HT-29 (cell line): Measurements from ENCODE around the gene LYPD1. TPM values are rescaled to one million over a fixed set of nuclear protein-coding genes. Genes with fewer than 3 reads are reported as not detected.
A peak's percentile ranks its signal among the peaks of the same experiment; 100 is the strongest.
"Not testable (repeated sequence)": the region's sequence is repeated elsewhere in the genome, so short reads cannot be mapped to it uniquely, and the experiment has no call there.

Experiments
- DNase-seq: peaks from one replicate; pipeline ENCODE4 v3.0.0-alpha.2; 2015; ENCODE audit warnings: low spot score
- total RNA-seq: library from RNA; depleted of rRNA; stranded (reverse); fragments of >200 nt; shearing (Covaris generic); gene quantifications from 2 replicates; pipeline ENCODE4 v1.2.3, GENCODE V29; 2014; rRNA removed

LYPD1 gene
- not detected in 2 replicates for total RNA-seq

GRCh38 chr2:132669908-132670495 is at the start of gene LYPD1:
Gene LYPD1, minus strand, starts transcription at chr2:132670205. Its CDS starts 273 bp downstream, at chr2:132669932.
- no peak for DNase-seq

DNA sequence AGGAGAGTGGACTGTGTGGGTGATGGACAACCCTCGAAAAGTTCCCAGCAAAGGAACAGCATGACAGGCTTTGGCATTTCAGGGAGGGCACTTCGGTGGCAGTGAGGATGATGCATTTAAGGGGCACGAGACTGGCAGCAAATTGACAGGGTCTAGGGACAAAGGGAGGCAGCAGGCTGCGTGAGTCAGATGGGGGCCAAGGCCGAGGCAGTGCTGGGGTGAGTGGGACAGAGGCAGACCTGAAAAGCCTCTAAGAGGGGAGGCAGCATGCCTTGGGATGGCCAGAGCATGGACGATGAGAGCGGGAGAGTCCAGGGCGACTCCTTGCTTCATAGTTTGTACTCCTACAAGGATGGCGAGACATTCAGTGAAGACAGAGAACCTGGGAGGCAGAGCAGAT is 49.5 kb upstream of the LYPD1 start:
- no peak for DNase-seq

- no peak for DNase-seq
These were observed 46.9 kb upstream of the LYPD1 start for GRCh38 chr2:132716954-132717353.

- no peak for DNase-seq
These were observed 45.7 kb upstream of the LYPD1 start for GRCh38 chr2:132715386-132716351.

DNA sequence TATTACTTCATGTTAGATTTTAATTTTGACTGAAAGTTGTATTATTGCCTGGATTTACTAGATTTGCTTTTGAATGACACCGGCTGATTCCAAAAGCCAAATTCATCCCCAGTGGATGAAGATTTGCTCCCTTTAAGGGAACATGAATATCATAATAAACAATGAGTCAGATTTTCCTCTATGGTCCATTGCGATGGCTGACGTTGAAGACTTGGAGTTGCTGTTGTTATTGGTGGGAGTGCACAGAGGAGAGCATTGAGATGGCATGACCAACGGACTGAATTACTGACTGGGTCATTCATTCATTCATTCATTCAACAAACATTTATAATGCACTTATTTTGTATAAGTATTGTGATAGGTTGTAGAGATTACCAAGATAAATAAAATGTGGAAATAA is 33.4 kb upstream of the LYPD1 start:
- no peak for DNase-seq

DNA sequence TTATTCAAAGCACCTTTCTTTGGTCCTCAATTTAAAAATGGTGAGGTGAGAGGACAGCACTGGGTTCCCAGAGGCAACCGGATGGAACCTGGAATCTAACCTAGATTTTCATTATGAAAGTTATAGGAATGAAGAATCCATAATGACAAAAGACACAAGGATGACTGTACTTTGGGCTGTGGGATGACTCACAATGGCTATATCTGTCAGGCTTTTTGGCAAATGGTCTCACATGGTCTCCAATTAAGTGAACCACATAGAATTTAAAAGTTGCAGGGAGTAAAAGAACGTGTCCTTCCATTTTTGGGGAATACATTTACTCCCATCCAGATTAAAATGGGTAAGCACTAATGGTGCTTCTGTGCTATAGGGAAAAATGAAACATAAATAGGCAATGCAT is 31.8 kb upstream of the LYPD1 start:
- DNase-seq, result no peak

GRCh38 chr2:132699802-132700201 is 29.8 kb upstream of the LYPD1 start:
- DNase-seq, result not testable (repeated sequence)

GRCh38 chr2:132698347-132698746 is 28.3 kb upstream of the LYPD1 start:
- not testable (repeated sequence) for DNase-seq

DNA sequence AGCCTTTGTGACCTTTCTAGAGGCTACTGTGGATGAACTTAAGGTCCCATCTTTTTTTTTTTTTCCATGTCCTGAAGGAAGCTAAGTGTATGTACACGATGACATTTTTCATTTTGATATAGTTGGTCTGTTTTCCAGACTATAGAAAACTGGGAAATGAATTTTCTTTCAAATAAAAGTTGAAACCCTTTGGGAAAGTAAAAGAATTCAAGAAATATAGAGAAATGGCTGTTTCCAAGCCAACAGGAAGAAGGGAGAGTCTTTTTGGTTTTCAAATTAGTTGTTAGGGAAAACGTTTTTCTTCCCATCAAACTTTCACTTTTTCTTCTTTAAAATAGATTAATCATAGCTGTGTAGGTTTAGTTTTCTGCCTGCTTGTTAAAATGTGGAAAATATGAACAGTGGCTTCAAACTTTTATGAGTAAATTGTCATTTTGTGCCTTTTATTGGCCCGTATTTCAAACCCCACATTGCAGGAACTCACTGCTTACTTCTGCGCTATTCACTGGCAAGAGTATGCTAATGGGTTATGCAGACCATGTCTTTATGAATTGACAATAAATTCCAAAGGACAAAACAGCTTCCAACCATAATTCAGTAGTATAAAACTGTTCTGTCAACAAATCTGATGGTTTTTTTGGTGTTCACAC is 27.7 kb upstream of the LYPD1 start:
- DNase-seq, result no peak

GRCh38 chr2:132692816-132693215 is 22.8 kb upstream of the LYPD1 start:
- DNase-seq, result no peak

- no peak for DNase-seq
These were observed 21.6 kb upstream of the LYPD1 start for GRCh38 chr2:132691556-132691955.

DNA sequence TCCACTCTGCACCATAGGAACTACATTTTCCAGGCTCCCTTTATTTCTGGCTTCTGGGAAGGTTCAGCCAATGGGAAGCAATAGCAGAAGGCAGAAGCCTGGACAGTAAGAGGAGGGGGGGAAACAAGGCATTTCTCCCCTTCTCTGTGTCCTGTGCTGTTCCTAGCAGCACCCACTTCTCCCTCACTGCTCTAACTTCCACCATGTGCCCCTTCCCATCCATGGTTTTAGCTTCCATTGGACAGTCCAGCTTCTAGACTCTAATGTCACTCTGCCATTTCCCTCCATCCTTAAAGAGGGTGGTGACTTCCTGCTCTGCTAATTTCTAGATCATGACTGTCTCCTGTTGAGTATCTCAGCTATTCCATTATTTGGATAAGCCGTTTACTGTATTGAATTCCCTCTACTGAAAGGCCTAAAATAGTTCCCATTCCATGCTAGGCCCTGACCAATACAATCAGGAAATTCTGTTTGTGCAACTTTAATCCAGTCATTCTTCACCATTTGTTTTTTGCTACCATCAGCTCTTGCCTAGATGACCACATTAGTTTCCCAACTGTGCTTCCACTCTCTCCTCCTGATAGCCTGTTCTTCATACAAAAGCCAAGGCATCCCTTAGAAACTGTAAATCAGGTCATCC is 20.8 kb upstream of the LYPD1 start:
- DNase-seq, result no peak

DNA sequence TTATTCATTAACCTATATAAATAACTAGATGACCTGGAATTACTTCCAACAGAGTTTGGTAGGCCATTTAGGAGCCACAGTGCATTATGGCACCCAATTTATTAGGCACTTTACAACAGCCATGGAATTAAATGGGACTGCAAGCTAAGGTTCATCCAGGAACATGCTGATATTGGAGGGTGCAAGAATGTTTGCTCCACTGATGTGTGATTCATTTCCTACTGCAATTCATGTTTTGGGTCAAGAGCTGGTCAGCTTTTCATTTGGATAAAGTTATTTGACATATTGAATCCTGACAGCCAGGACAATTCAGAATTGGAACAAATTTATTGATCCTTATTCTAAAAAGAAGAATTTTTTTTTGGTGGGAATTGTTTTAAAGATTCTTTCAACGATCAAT is 11.8 kb upstream of the LYPD1 start:
- no peak for DNase-seq

DNA sequence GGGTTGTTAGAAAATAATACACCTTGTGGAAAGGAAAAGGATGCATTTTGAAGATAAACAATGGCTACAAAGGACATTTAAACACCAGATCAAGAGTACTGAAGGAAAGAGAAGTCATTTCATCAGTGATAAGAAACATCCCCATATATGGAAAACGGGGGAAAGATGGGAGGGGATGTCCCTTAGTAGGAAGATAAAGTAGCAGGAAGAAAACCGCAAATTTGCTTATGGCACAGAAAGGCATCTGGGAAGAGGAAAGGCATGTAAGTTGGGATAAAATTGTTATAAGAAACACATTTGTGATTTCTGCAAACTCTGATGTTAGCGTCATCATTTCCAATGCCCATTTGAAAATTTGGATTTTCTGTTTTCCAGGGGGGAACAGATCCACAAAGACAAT is 10.5 kb upstream of the LYPD1 start:
- DNase-seq, result no peak

DNA sequence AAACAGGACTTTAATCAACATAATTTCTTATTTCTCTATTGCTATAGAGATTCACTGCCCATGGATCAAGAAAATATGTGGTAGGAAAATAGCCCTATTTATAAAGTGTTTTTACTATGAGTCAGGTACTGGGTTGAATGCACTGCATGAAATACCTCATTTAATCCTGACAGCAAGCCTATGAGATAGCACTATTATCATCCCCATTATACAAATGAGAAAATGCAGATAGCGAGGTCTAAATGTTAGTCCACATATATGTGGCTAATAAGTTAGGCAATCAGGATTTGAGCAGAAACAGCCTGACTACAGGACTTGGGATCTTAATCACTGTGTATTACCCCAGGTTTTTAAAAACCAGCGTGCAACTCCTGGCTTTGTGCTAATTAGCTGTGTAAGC is 8.5 kb upstream of the LYPD1 start:
- no peak for DNase-seq

- no peak for DNase-seq
These were observed 7.7 kb upstream of the LYPD1 start for GRCh38 chr2:132677661-132678060.

DNA sequence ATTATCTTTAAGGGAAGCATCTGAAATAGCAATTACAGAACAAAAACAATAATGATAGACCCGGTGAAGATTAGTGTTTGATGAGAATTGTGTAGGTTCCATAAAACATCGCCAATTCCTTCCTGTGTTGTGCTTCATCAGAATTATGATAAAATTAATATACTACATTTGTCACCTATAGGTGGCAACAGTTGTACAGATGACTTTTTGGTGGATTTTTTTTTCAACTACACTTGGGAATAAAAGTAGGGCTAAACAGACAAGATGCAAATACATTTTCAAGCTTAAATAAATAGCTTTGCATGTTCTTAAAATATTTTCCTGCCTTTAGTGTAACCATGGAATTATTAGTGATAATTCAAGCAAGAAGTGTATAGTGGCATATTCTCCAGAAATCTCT is 7.0 kb upstream of the LYPD1 start:
- peak; percentile 15 for DNase-seq

DNA sequence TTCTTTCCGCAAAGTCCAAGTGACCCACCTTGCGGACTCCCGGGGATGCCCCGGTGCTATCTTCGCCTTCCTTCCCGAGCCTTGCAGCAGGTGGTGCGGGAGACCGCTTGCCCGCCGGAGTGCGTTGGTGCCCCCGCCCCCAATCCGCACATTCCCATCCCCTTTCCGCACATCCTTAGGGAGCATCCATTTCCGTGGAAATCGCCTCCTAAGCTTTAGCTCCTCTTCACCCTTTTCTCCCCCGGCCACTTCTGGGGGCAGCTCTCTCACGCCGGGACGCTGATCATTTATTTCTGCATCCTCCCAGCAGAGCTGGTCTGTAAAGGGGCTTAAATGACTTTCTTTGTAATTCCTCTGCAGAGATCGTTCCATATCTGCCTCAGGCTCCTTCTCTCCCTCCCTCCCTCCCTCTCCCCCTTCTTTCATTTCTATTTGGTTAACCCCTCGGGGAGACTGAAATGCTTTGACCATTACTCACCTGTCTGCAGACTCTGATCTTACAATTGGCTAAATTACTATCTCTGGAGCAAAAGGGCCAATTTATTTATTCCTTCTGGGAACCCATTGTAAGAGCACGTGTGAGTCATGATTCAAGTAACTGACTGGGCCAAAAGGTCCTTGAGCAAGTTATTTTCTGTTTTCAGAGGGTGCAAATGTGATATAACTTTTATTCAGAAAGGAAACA is 1.3 kb upstream of the LYPD1 start:
- DNase-seq, result no peak

DNA sequence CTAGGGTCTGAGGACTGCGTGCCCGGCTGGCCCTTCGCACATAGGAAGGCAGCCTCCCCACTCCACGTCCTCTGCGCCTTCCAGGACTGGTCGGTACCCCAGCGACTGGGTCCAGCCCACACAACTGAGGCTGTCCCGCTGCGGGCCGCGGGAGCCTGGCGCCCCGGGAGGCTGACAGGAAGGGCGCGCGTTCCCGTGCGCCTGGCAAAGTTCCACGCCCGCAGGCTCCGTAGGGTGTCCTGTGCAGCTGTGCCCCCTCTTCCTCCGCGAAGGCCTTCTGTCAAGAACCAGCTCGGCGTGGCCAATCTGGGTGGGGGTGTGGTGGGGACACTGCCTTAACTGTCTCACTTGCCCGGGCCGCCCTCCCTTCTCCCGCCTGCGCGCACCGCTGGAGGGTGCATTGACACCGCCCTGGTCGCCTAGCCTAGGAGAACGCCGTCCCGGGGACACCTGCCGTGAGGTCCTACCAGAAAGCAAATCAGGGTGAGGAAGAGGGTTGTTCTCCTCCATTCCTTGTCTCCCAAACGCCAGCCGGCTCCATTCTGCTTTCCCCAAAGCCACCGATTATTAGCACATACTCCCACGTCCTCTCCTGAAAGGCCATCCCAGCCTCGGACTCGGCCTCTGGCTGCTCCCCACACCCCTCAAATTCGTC is 618 bp upstream of the LYPD1 start:
- no peak for DNase-seq

- no peak for DNase-seq
These were observed 758 bp downstream of the LYPD1 start for GRCh38 chr2:132668987-132669907.
